IMR-90 (cell line): ENCODE results near the gene CMSS1.

Experiments
- POLR2A ChIP-seq: IDR thresholded peaks from 2 replicates; pipeline ENCODE4 v1.6.1; 2012; ENCODE audit warnings: mild to moderate bottlenecking, low read depth, low read length
- RCOR1 ChIP-seq: IDR thresholded peaks from 2 replicates; pipeline ENCODE4 v1.6.1; 2012; ENCODE audit warnings: mild to moderate bottlenecking, low read length, improper control_type of control experiment; ENCODE audit not compliant: insufficient replicate concordance
- SMC3 ChIP-seq: fragments of 150-350 bp; IDR thresholded peaks from 2 replicates; pipeline ENCODE4 v1.6.1; 2016; ENCODE audit warnings: low read depth, mild to moderate bottlenecking, antibody characterized with exemption, low read length, moderate library complexity
- TF ChIP-seq, protein P1 (sequence below): conservative IDR thresholded peaks from 2 replicates; pipeline ENCODE4 v1.5.1; 2012; ENCODE audit warnings: mild to moderate bottlenecking, low read depth, low read length, improper control_type of control experiment
- TF ChIP-seq, protein P2 (sequence below): fragments of 150-350 bp; IDR thresholded peaks from 2 replicates; pipeline ENCODE4 v1.6.1; 2017; ENCODE audit warnings: mild to moderate bottlenecking, antibody characterized with exemption, low read length, low read depth

- TF ChIP-seq POLR2A (no peak), RCOR1 (no peak), SMC3 (no peak)
- TF ChIP-seq, protein P1, sequence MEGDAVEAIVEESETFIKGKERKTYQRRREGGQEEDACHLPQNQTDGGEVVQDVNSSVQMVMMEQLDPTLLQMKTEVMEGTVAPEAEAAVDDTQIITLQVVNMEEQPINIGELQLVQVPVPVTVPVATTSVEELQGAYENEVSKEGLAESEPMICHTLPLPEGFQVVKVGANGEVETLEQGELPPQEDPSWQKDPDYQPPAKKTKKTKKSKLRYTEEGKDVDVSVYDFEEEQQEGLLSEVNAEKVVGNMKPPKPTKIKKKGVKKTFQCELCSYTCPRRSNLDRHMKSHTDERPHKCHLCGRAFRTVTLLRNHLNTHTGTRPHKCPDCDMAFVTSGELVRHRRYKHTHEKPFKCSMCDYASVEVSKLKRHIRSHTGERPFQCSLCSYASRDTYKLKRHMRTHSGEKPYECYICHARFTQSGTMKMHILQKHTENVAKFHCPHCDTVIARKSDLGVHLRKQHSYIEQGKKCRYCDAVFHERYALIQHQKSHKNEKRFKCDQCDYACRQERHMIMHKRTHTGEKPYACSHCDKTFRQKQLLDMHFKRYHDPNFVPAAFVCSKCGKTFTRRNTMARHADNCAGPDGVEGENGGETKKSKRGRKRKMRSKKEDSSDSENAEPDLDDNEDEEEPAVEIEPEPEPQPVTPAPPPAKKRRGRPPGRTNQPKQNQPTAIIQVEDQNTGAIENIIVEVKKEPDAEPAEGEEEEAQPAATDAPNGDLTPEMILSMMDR, result no peak
- TF ChIP-seq, protein P2, sequence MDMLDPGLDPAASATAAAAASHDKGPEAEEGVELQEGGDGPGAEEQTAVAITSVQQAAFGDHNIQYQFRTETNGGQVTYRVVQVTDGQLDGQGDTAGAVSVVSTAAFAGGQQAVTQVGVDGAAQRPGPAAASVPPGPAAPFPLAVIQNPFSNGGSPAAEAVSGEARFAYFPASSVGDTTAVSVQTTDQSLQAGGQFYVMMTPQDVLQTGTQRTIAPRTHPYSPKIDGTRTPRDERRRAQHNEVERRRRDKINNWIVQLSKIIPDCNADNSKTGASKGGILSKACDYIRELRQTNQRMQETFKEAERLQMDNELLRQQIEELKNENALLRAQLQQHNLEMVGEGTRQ, result no peak
Observed at GRCh38 chr3:100170486-100170885, 352.8 kb downstream of the CMSS1 start.
